Measurements from ENCODE around the gene PTPRJ. TPM values are rescaled to one million over a fixed set of nuclear protein-coding genes. Genes with fewer than 3 reads are reported as not detected.

PTPRJ gene
- total and polyA plus RNA-seq, 5 donors from 2014 or later = 13.8 to 81.8 (median 19.0) TPM

DNA sequence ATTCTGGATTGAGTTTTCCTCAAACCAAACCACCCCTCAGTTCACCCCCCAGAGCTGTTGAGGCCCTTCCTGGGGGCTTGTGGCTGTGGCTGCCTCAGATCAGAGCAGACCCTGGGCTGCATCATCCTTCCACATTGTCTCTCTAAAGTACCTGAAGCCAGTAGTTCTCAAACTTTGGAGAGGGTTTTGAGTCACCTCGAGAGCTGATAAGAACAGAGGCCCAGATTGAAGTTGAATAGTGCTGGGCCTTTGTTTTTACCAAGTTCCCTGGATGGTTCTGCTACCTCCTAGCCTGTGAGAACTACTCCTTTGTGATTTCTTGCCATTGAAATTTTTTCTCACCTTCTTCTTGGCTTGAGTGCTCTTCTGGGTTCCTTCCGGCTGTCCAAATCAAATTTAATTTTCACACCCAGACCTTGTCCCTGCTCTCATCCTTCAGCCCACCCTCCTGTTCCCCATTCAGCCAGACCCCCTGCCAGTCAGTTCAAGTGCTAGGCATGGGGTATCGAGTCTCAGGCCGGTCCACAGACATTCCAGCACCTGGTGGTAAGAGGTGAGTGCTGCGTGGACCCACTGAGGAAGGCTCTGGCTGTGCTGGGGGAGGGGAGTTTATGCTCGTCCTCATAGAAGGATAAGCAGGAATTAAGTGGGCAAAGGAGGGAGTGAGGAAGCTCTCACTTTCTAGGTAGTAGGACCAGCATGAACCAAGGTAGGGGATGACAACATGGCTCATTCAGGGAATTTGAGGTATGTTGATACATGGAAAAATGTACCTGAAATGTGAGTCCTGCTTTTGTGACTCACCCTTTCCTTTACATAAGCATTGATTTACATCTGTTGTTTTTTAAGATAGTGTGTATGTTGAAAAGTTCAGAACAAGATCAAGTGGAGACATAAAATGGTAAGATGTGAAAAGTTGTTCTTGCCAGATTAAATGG is 116.5 kb downstream of the PTPRJ start:
- H3K9me3 ChIP-seq (ENCODE audit: control insufficient read depth in 2 of 2, low read length in 2 of 2) = no peaks in the 10 kb centered on the region
- H3K27ac Mint-ChIP-seq = peak overlapping the region; percentile 72 to 89 (median 87)
- H3K36me3 Mint-ChIP-seq = peaks cover 3% of the 10 kb centered on the region
- H3K4me1 Mint-ChIP-seq = peaks cover 46 to 84% (median 55%) of the 10 kb centered on the region in 4 donors
- peak overlapping the region; percentile 47 to 82 (median 58) for H3K4me3 Mint-ChIP-seq
- H3K9me3 Mint-ChIP-seq = no peaks in the 10 kb centered on the region
- peaks cover 4% of the 10 kb centered on the region for H3K27me3 Mint-ChIP-seq
- no peaks in the 10 kb centered on the region for H3K27me3 ChIP-seq (ENCODE audit: control insufficient read depth, insufficient read depth, low read length)
- no peak overlapping the region for H3K4me3 ChIP-seq (ENCODE audit: low read depth, low read length)
- peak; percentile 26 to 42 for ATAC-seq (ENCODE audit: low read depth in 2 of 2)
- H3K27ac ChIP-seq (ENCODE audit: insufficient read depth, low read length, poor library complexity, severe bottlenecking) = peak overlapping the region; percentile 36
- DNase-seq = no peak
- no peaks in the 10 kb centered on the region for H3K36me3 ChIP-seq (ENCODE audit: control insufficient read depth, insufficient read depth, low read length)
- peaks cover 61% of the 10 kb centered on the region for H3K4me1 ChIP-seq (ENCODE audit: control insufficient read depth, insufficient read depth, low read length, poor library complexity, severe bottlenecking)

GRCh38 chr11:48098024-48098423 is 117.7 kb downstream of the PTPRJ start:
- H3K36me3 Mint-ChIP-seq = peaks cover 3% of the 10 kb centered on the region

DNA sequence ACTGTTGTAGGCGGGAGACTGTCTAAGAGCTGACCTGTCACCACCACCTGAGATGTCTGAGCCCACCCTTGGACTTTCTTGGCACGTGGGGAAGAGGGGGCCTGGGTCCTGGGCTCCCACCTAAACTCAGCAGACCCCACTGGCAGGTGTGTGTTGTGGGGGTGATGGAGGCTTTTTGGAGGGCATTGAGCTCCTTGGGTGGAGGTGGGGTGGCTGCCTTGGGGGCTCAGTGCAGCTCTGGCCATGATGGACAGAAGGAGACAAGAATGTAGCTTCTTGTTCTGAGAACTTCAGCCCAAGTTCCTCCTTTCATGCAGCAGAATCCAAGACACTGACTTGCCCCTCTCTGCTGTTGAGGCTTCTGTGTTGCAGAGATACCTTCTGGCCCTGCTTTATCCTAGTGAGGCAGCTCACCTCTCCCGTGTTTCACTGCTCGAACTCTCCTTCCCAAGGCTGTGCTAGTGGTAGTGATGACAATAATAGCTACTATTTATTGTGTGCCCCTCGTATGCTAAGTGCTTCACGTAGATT is 119.6 kb downstream of the PTPRJ start:
- Histone ChIP-seq H3K9me3 (ENCODE audit: control insufficient read depth in 2 of 2, low read length in 2 of 2) (no peaks in the 10 kb centered on the region), H3K27ac (ENCODE audit: insufficient read depth, low read length, poor library complexity, severe bottlenecking) (peak overlapping the region; percentile 18), H3K27me3 (ENCODE audit: control insufficient read depth, insufficient read depth, low read length) (no peaks in the 10 kb centered on the region), H3K4me3 (ENCODE audit: low read depth, low read length) (no peak overlapping the region), H3K36me3 (ENCODE audit: control insufficient read depth, insufficient read depth, low read length) (no peaks in the 10 kb centered on the region), H3K4me1 (ENCODE audit: control insufficient read depth, insufficient read depth, low read length, poor library complexity, severe bottlenecking) (peaks cover 54% of the 10 kb centered on the region)
- H3K4me3 Mint-ChIP-seq = no peak overlapping the region
- DNase-seq = no peak
- no peaks in the 10 kb centered on the region for H3K9me3 Mint-ChIP-seq
- peaks cover 4% of the 10 kb centered on the region for H3K27me3 Mint-ChIP-seq
- peaks cover 3% of the 10 kb centered on the region for H3K36me3 Mint-ChIP-seq
- ATAC-seq (ENCODE audit: low read depth in 2 of 2) = no peak
- H3K27ac Mint-ChIP-seq = peak overlapping the region in 2 of 3 donors; percentile 33 to 85
- peaks cover 30 to 89% (median 49%) of the 10 kb centered on the region in 4 donors for H3K4me1 Mint-ChIP-seq

More at GRCh38 chr11:48098024-48098423, 117.7 kb downstream of the PTPRJ start:
- Histone ChIP-seq H3K27me3 (ENCODE audit: control insufficient read depth, insufficient read depth, low read length) (no peaks in the 10 kb centered on the region), H3K36me3 (ENCODE audit: control insufficient read depth, insufficient read depth, low read length) (no peaks in the 10 kb centered on the region), H3K27ac (ENCODE audit: insufficient read depth, low read length, poor library complexity, severe bottlenecking) (no peak overlapping the region), H3K4me3 (ENCODE audit: low read depth, low read length) (no peak overlapping the region), H3K9me3 (ENCODE audit: control insufficient read depth in 2 of 2, low read length in 2 of 2) (no peaks in the 10 kb centered on the region), H3K4me1 (ENCODE audit: control insufficient read depth, insufficient read depth, low read length, poor library complexity, severe bottlenecking) (peaks cover 65% of the 10 kb centered on the region)
- ATAC-seq (ENCODE audit: low read depth in 2 of 2) (no peak), DNase-seq (no peak)
- Mint-ChIP-seq H3K27me3 (peaks cover 4% of the 10 kb centered on the region), H3K4me3 (peak overlapping the region in 1 of 4 donors; percentile 4), H3K9me3 (no peaks in the 10 kb centered on the region), H3K4me1 (peaks cover 45 to 89% (median 58%) of the 10 kb centered on the region in 4 donors), H3K27ac (peak overlapping the region in 2 of 3 donors; percentile 87 to 89)

- no peak for DNase-seq
- Histone ChIP-seq H3K27ac (ENCODE audit: insufficient read depth, low read length, poor library complexity, severe bottlenecking) (no peak overlapping the region), H3K36me3 (ENCODE audit: control insufficient read depth, insufficient read depth, low read length) (no peaks in the 10 kb centered on the region), H3K4me3 (ENCODE audit: low read depth, low read length) (no peak overlapping the region), H3K4me1 (ENCODE audit: control insufficient read depth, insufficient read depth, low read length, poor library complexity, severe bottlenecking) (peaks cover 53% of the 10 kb centered on the region), H3K9me3 (ENCODE audit: control insufficient read depth in 2 of 2, low read length in 2 of 2) (no peaks in the 10 kb centered on the region), H3K27me3 (ENCODE audit: control insufficient read depth, insufficient read depth, low read length) (no peaks in the 10 kb centered on the region)
- Mint-ChIP-seq H3K9me3 (no peaks in the 10 kb centered on the region), H3K36me3 (peaks cover 3% of the 10 kb centered on the region), H3K4me1 (peaks cover 30 to 92% (median 50%) of the 10 kb centered on the region in 4 donors), H3K27me3 (peaks cover 4% of the 10 kb centered on the region), H3K4me3 (peak overlapping the region in 1 of 4 donors; percentile 61), H3K27ac (peak overlapping the region; percentile 84 to 86 (median 85))
- no peak for ATAC-seq (ENCODE audit: low read depth in 2 of 2)
Observed at GRCh38 chr11:48101044-48101733, 120.8 kb downstream of the PTPRJ start.

DNA sequence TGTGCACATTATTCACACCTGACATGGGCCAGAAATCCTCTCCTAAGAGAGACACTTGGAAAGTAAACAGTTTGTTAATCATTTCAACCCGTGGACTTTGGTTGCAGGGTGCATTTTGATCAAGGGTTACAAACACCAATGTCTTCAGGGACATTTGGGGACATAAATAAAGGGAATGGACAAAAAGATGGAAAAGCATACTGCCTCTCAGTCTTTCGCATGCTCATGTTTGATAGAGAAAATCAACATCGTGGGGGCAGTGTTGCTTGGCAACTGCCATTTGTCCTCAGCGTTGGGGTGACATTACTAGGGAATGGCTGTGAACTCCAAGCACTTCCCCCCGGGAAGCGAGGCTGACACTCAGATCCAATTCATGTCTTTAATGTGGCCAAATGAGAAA is 121.6 kb downstream of the PTPRJ start:
- Histone ChIP-seq H3K4me3 (ENCODE audit: low read depth, low read length) (no peak overlapping the region), H3K4me1 (ENCODE audit: control insufficient read depth, insufficient read depth, low read length, poor library complexity, severe bottlenecking) (peaks cover 53% of the 10 kb centered on the region), H3K27me3 (ENCODE audit: control insufficient read depth, insufficient read depth, low read length) (no peaks in the 10 kb centered on the region), H3K36me3 (ENCODE audit: control insufficient read depth, insufficient read depth, low read length) (no peaks in the 10 kb centered on the region), H3K27ac (ENCODE audit: insufficient read depth, low read length, poor library complexity, severe bottlenecking) (no peak overlapping the region), H3K9me3 (ENCODE audit: control insufficient read depth in 2 of 2, low read length in 2 of 2) (no peaks in the 10 kb centered on the region)
- Mint-ChIP-seq H3K36me3 (peaks cover 1% of the 10 kb centered on the region), H3K9me3 (no peaks in the 10 kb centered on the region), H3K27ac (peak overlapping the region; percentile 84 to 86 (median 85)), H3K27me3 (peaks cover 4% of the 10 kb centered on the region), H3K4me1 (peaks cover 30 to 91% (median 48%) of the 10 kb centered on the region in 4 donors), H3K4me3 (peak overlapping the region in 2 of 4 donors; percentile 50 to 61)
- ATAC-seq (ENCODE audit: low read depth in 2 of 2) (no peak), DNase-seq (no peak)

GRCh38 chr11:48103621-48104567 is 123.5 kb downstream of the PTPRJ start:
- Mint-ChIP-seq H3K36me3 (no peaks in the 10 kb centered on the region), H3K27ac (peak overlapping the region; percentile 65 to 87 (median 79)), H3K9me3 (no peaks in the 10 kb centered on the region), H3K27me3 (peaks cover 2% of the 10 kb centered on the region), H3K4me3 (peak overlapping the region in 2 of 4 donors; percentile 31 to 44), H3K4me1 (peaks cover 40 to 96% (median 62%) of the 10 kb centered on the region in 4 donors)
- DNase-seq (no peak), ATAC-seq (ENCODE audit: low read depth in 2 of 2) (no peak)
- no peaks in the 10 kb centered on the region for H3K9me3 ChIP-seq (ENCODE audit: control insufficient read depth in 2 of 2, low read length in 2 of 2)
- no peaks in the 10 kb centered on the region for H3K27me3 ChIP-seq (ENCODE audit: control insufficient read depth, insufficient read depth, low read length)
- peaks cover 61% of the 10 kb centered on the region for H3K4me1 ChIP-seq (ENCODE audit: control insufficient read depth, insufficient read depth, low read length, poor library complexity, severe bottlenecking)
- no peaks in the 10 kb centered on the region for H3K36me3 ChIP-seq (ENCODE audit: control insufficient read depth, insufficient read depth, low read length)
- peak overlapping the region; percentile 43 for H3K27ac ChIP-seq (ENCODE audit: insufficient read depth, low read length, poor library complexity, severe bottlenecking)
- H3K4me3 ChIP-seq (ENCODE audit: low read depth, low read length) = no peak overlapping the region

- no peaks in the 10 kb centered on the region for H3K27me3 Mint-ChIP-seq
- Histone ChIP-seq H3K27me3 (ENCODE audit: control insufficient read depth, insufficient read depth, low read length) (no peaks in the 10 kb centered on the region), H3K4me3 (ENCODE audit: low read depth, low read length) (no peak overlapping the region), H3K9me3 (ENCODE audit: control insufficient read depth in 2 of 2, low read length in 2 of 2) (no peaks in the 10 kb centered on the region), H3K4me1 (ENCODE audit: control insufficient read depth, insufficient read depth, low read length, poor library complexity, severe bottlenecking) (peaks cover 68% of the 10 kb centered on the region), H3K36me3 (ENCODE audit: control insufficient read depth, insufficient read depth, low read length) (no peaks in the 10 kb centered on the region), H3K27ac (ENCODE audit: insufficient read depth, low read length, poor library complexity, severe bottlenecking) (no peak overlapping the region)
- peak overlapping the region in 1 of 4 donors; percentile 31 for H3K4me3 Mint-ChIP-seq
- no peak for DNase-seq
- no peaks in the 10 kb centered on the region for H3K36me3 Mint-ChIP-seq
- peak overlapping the region in 2 of 3 donors; percentile 65 to 87 for H3K27ac Mint-ChIP-seq
- peaks cover 38 to 96% (median 62%) of the 10 kb centered on the region in 4 donors for H3K4me1 Mint-ChIP-seq
- no peak for ATAC-seq (ENCODE audit: low read depth in 2 of 2)
- H3K9me3 Mint-ChIP-seq = no peaks in the 10 kb centered on the region
Observed at GRCh38 chr11:48104568-48104924, 124.2 kb downstream of the PTPRJ start.
